ENCODE results near the gene GJB2.

The GJB2 gene

GRCh38 chr13:20144141-20144850, 48.4 kb downstream of the GJB2 start:
- Histone ChIP-seq H3K4me2 (no peak overlapping the region), H3K4me3 (IDR thresholded peaks at IDR 0.05; ENCODE audit: insufficient read depth, low read depth, low read length) (no peak overlapping the region), H3K36me3 (ENCODE audit: insufficient read depth) (no peaks in the 10 kb centered on the region), H3K79me2 (ENCODE audit: insufficient read depth, low read depth) (no peaks in the 10 kb centered on the region), H3K4me1 (ENCODE audit: low read depth, poor library complexity, severe bottlenecking) (peaks cover 18% of the 10 kb centered on the region), H3K27ac (no peak overlapping the region), H3K9ac (no peak overlapping the region), H3K27me3 (ENCODE audit: insufficient read depth, low read depth) (no peaks in the 10 kb centered on the region), H4K20me1 (ENCODE audit: insufficient read depth) (no peaks in the 10 kb centered on the region), H2AFZ (ENCODE audit: low read depth) (no peak overlapping the region)
- TF ChIP-seq CTCF (conservative IDR thresholded peaks at IDR 0.05; ENCODE audit: low read depth, low read length), result no peak

DNA sequence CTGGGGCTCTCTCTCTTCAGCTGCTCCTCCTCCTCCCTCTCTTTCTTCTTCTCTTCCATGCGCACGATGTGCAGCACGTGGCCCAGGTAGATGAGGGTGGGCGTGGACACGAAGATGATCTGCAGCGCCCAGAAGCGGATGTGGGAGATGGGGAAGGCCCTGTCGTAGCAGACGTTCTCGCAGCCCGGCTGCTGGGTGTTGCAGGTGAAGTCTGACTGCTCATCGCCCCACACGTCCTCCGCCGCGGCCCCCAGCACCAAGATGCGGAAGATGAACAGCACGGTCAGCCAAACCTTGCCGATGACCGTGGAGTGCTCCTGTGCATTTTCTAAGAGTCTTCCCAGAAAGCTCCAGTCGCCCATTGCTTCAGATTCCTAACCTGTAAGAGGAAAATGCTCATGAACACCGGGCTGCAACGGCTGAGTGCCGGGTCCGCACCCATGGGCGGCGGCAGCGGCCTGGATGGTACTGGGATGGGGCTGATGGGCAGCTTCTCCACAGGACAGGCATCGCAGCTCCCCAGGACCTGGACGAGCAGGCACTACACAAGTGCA, 49.7 kb downstream of the GJB2 start:
- no peak overlapping the region for H2AFZ ChIP-seq (ENCODE audit: low read depth)
- TF ChIP-seq CTCF (conservative IDR thresholded peaks at IDR 0.05; ENCODE audit: low read depth, low read length), result no peak
- H3K4me1 ChIP-seq (ENCODE audit: low read depth, poor library complexity, severe bottlenecking), result peaks cover 18% of the 10 kb centered on the region
- no peaks in the 10 kb centered on the region for H3K79me2 ChIP-seq (ENCODE audit: insufficient read depth, low read depth)
- no peak overlapping the region for H3K27ac ChIP-seq
- no peak overlapping the region for H3K4me3 ChIP-seq (IDR thresholded peaks at IDR 0.05; ENCODE audit: insufficient read depth, low read depth, low read length)
- H3K9ac ChIP-seq, result no peak overlapping the region
- no peaks in the 10 kb centered on the region for H4K20me1 ChIP-seq (ENCODE audit: insufficient read depth)
- H3K27me3 ChIP-seq (ENCODE audit: insufficient read depth, low read depth), result no peaks in the 10 kb centered on the region
- no peak overlapping the region for H3K4me2 ChIP-seq
- H3K36me3 ChIP-seq (ENCODE audit: insufficient read depth), result no peaks in the 10 kb centered on the region

GRCh38 chr13:20142023-20142926, 50.5 kb downstream of the GJB2 start:
- Histone ChIP-seq H3K79me2 (ENCODE audit: insufficient read depth, low read depth) (no peaks in the 10 kb centered on the region), H4K20me1 (ENCODE audit: insufficient read depth) (no peaks in the 10 kb centered on the region), H3K36me3 (ENCODE audit: insufficient read depth) (no peaks in the 10 kb centered on the region), H3K4me1 (ENCODE audit: low read depth, poor library complexity, severe bottlenecking) (peaks cover 11% of the 10 kb centered on the region), H3K27me3 (ENCODE audit: insufficient read depth, low read depth) (no peaks in the 10 kb centered on the region), H3K27ac (no peak overlapping the region), H3K9ac (no peak overlapping the region), H3K4me2 (no peak overlapping the region), H3K4me3 (IDR thresholded peaks at IDR 0.05; ENCODE audit: insufficient read depth, low read depth, low read length) (no peak overlapping the region), H2AFZ (ENCODE audit: low read depth) (no peak overlapping the region)
- no peak for TF ChIP-seq CTCF (conservative IDR thresholded peaks at IDR 0.05; ENCODE audit: low read depth, low read length)

GRCh38 chr13:20141238-20142022, 51.3 kb downstream of the GJB2 start:
- Histone ChIP-seq H3K4me2 (no peak overlapping the region), H3K4me3 (IDR thresholded peaks at IDR 0.05; ENCODE audit: insufficient read depth, low read depth, low read length) (no peak overlapping the region), H3K4me1 (ENCODE audit: low read depth, poor library complexity, severe bottlenecking) (peaks cover 3% of the 10 kb centered on the region), H3K36me3 (ENCODE audit: insufficient read depth) (no peaks in the 10 kb centered on the region), H3K79me2 (ENCODE audit: insufficient read depth, low read depth) (no peaks in the 10 kb centered on the region), H4K20me1 (ENCODE audit: insufficient read depth) (no peaks in the 10 kb centered on the region), H3K9ac (no peak overlapping the region), H2AFZ (ENCODE audit: low read depth) (no peak overlapping the region), H3K27me3 (ENCODE audit: insufficient read depth, low read depth) (no peaks in the 10 kb centered on the region), H3K27ac (no peak overlapping the region)
- TF ChIP-seq CTCF (conservative IDR thresholded peaks at IDR 0.05; ENCODE audit: low read depth, low read length), result no peak
